PC-9 (cell line): ENCODE results near the gene RANBP10.

Source experiments
- EZH2 ChIP-seq: fragments of 200-600 bp; sonication (generic); IDR thresholded peaks from 2 replicates; pipeline ENCODE4 v1.8.0; 2017; ENCODE audit warnings: antibody characterized with exemption, low read depth
- TF ChIP-seq, protein P1 (sequence below): fragments of 200-600 bp; sonication (generic); conservative IDR thresholded peaks from 2 replicates; pipeline ENCODE4 v1.6.1; 2017; ENCODE audit warnings: mixed run types, antibody characterized with exemption, mild to moderate bottlenecking, moderate library complexity

DNA sequence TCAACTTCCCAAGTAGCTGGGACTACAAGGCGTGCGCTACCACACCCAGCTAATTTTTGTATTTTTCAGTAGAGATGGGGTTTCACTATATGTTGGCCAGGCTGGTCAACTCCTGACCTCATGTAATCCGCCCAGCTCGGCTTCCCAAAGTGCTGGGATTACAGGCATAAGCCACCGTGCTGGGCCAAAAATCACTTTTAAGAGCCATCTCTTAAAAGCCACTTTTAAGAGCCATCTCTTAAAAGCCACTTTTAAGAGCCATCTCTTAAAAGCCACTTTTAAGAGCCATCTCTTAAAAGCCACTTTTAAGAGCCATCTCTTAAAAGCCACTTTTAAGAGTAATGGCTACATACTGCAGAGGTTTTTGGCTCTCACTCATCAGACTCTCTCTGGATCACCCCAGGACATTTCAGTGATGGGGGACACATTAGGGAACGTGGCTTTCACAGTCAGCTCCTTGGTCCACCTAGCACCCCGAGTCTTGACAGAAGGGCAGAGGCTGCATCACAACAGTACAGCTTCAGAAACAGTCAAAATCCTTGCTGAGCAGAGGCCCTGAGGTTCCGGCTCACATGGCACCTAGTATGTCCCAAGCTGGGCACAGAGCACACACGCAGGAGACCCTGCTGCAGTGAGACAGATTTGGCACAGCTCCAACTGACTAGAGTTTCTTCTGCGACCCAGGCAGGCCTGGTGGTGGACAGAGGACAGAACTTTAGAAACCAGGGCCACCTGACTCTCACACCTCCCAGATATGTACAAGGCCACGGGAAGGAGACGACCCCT lies 23.6 kb downstream of the RANBP10 start:
- TF ChIP-seq, protein P1, sequence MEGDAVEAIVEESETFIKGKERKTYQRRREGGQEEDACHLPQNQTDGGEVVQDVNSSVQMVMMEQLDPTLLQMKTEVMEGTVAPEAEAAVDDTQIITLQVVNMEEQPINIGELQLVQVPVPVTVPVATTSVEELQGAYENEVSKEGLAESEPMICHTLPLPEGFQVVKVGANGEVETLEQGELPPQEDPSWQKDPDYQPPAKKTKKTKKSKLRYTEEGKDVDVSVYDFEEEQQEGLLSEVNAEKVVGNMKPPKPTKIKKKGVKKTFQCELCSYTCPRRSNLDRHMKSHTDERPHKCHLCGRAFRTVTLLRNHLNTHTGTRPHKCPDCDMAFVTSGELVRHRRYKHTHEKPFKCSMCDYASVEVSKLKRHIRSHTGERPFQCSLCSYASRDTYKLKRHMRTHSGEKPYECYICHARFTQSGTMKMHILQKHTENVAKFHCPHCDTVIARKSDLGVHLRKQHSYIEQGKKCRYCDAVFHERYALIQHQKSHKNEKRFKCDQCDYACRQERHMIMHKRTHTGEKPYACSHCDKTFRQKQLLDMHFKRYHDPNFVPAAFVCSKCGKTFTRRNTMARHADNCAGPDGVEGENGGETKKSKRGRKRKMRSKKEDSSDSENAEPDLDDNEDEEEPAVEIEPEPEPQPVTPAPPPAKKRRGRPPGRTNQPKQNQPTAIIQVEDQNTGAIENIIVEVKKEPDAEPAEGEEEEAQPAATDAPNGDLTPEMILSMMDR = no peak
- no peak for TF ChIP-seq EZH2
